Activated CD8-positive, alpha-beta T cell treated with anti-CD3 and anti-CD28 coated beads for 36 hours (primary cell): ENCODE results near the gene TAF1A. TPM values are rescaled to one million over a fixed set of nuclear protein-coding genes. Genes with fewer than 3 reads are reported as not detected.
A peak's percentile ranks its signal among the peaks of the same experiment; 100 is the strongest.

ENCODE experiments used
- ATAC-seq: fragments of 200-7000 bp; cut with Tn5 transposase; one replicate; pipeline ENCODE4 v1.10.0; 2021; ENCODE audit warnings: mild to moderate bottlenecking, moderate library complexity
- CTCF ChIA-PET: fragments of 350-600 bp; sonication (Branson Sonifier 250); formaldehyde crosslinking; loops from one replicate; lab custom pipeline; 2021; ENCODE audit warnings: antibody characterized with exemption; lab: Charles Lee
- POLR2A ChIA-PET: fragments of 350-600 bp; sonication (Branson Sonifier 250); formaldehyde crosslinking; loops from one replicate; lab custom pipeline; 2021; ENCODE audit warnings: antibody characterized with exemption; lab: Charles Lee
- DNase-seq: peaks from one replicate; pipeline ENCODE4 v3.0.0-alpha.2; 2020
- H3K27ac Mint-ChIP-seq: one replicate; pipeline ENCODE4 v1.8.0; 2021; ENCODE audit warnings: mild to moderate bottlenecking, mixed read lengths
- H3K27me3 Mint-ChIP-seq: one replicate; pipeline ENCODE4 v1.8.0; 2021; ENCODE audit warnings: mixed read lengths
- H3K36me3 Mint-ChIP-seq: one replicate; pipeline ENCODE4 v1.8.0; 2021; ENCODE audit warnings: low read depth, mixed read lengths
- H3K4me1 Mint-ChIP-seq: one replicate; pipeline ENCODE4 v1.8.0; 2021; ENCODE audit warnings: low read depth, mixed read lengths
- H3K4me3 Mint-ChIP-seq: one replicate; pipeline ENCODE4 v1.8.0; 2021; ENCODE audit warnings: mild to moderate bottlenecking, moderate library complexity, mixed read lengths
- H3K9me3 Mint-ChIP-seq: one replicate; pipeline ENCODE4 v1.8.0; 2021; ENCODE audit warnings: mixed read lengths
- CTCF ChIP-seq: fragments of 200-600 bp; IDR thresholded peaks from one replicate; pipeline ENCODE4 v1.8.0; 2022; ENCODE audit warnings: antibody characterized with exemption, mild to moderate bottlenecking
- intact Hi-C: fragments of 100-400 bp; cut with micrococcal nuclease; formaldehyde crosslinking; loops from one replicate; pipeline ENCODE4 v1.10.0; 2022
- total RNA-seq, 2 experiments: library from RNA; stranded (reverse); gene quantifications; one replicate each; pipeline ENCODE4 v1.2.3, GENCODE V29; 2021

Gene TAF1A
- total RNA-seq, 2 experiments from 2014 or later: 18.4 to 19.0 TPM

- no peaks in the 10 kb centered on the region for H3K27me3 Mint-ChIP-seq
- no peak for TF ChIP-seq CTCF
- ATAC-seq (no peak), DNase-seq (no peak)
- H3K4me1 Mint-ChIP-seq: no peaks in the 10 kb centered on the region
- intact Hi-C loops: no loop called here
- peaks cover 5% of the 10 kb centered on the region for H3K9me3 Mint-ChIP-seq
- H3K36me3 Mint-ChIP-seq: peaks cover 49% of the 10 kb centered on the region
- H3K27ac Mint-ChIP-seq: no peak overlapping the region
- ChIA-PET CTCF (no interaction called here), POLR2A (no interaction called here)
- no peak overlapping the region for H3K4me3 Mint-ChIP-seq
Observed at GRCh38 chr1:222570837-222571236, 18.9 kb downstream of the TAF1A start.

- no peaks in the 10 kb centered on the region for H3K9me3 Mint-ChIP-seq
- no peaks in the 10 kb centered on the region for H3K27me3 Mint-ChIP-seq
- POLR2A ChIA-PET: no interaction called here
- no peak overlapping the region for H3K27ac Mint-ChIP-seq
- DNase-seq (no peak), ATAC-seq (no peak)
- H3K4me3 Mint-ChIP-seq: no peak overlapping the region
- CTCF ChIA-PET: interaction anchor here (1.0 kb wide), 1 partner anchor 73 kb away, joined by 4 read pairs; no protein-coding TSS in a partner anchor
- no peaks in the 10 kb centered on the region for H3K4me1 Mint-ChIP-seq
- intact Hi-C loops: no loop called here
- peaks cover 19% of the 10 kb centered on the region for H3K36me3 Mint-ChIP-seq
- TF ChIP-seq CTCF: peak; percentile 32
Observed at GRCh38 chr1:222561656-222562055, 28.1 kb downstream of the TAF1A start.

GRCh38 chr1:222557574-222557973 is 32.2 kb downstream of the TAF1A start:
- Mint-ChIP-seq H3K4me1 (no peaks in the 10 kb centered on the region), H3K27ac (no peak overlapping the region), H3K27me3 (no peaks in the 10 kb centered on the region), H3K9me3 (no peaks in the 10 kb centered on the region), H3K36me3 (peaks cover 12% of the 10 kb centered on the region), H3K4me3 (no peak overlapping the region)
- CTCF ChIA-PET: no interaction called here
- ATAC-seq (no peak), DNase-seq (no peak)
- POLR2A ChIA-PET: no interaction called here
- TF ChIP-seq CTCF: no peak
- intact Hi-C loops: no loop called here

GRCh38 chr1:222557148-222557547 is 32.6 kb downstream of the TAF1A start:
- ChIA-PET CTCF (no interaction called here), POLR2A (no interaction called here)
- H3K36me3 Mint-ChIP-seq: peaks cover 11% of the 10 kb centered on the region

More at GRCh38 chr1:222557148-222557547, 32.6 kb downstream of the TAF1A start:
- H3K4me1 Mint-ChIP-seq: no peaks in the 10 kb centered on the region
- no peak for ATAC-seq
- no peak for TF ChIP-seq CTCF
- H3K27me3 Mint-ChIP-seq: no peaks in the 10 kb centered on the region
- intact Hi-C loops: no loop called here
- no peaks in the 10 kb centered on the region for H3K9me3 Mint-ChIP-seq
- no peak overlapping the region for H3K27ac Mint-ChIP-seq
- no peak for DNase-seq
- H3K4me3 Mint-ChIP-seq: no peak overlapping the region
